Prostate gland (tissue), 2 donors: ENCODE measurements around the gene LTK.

Experiments
- CTCF ChIP-seq, 4 experiments: fragments of 200-600 bp in 2 of 4; fragments of 450-650 bp in 2 of 4; sonication (generic) in 2 of 4; IDR thresholded peaks; 1 replicate in 3 of 4; 2 replicates in 1 of 4; pipeline ENCODE4 v1.5.1; 2016 to 2019; ENCODE audit warnings: antibody characterized with exemption in 4 of 4, mild to moderate bottlenecking in 2 of 4, moderate library complexity in 2 of 4
- POLR2A ChIP-seq: fragments of 450-650 bp; IDR thresholded peaks from one replicate; pipeline ENCODE4 v1.6.1; 2016; ENCODE audit warnings: antibody characterized with exemption, mild to moderate bottlenecking

GRCh38 chr15:41493205-41493901, 20.3 kb downstream of the LTK start, which contains the start of gene ITPKA:
- TF ChIP-seq CTCF (IDR thresholded peaks at IDR 0.05) (peak in 1 of 4 experiments; percentile 9), POLR2A (peak; percentile 41)
